GM19372 (cell line): Measurements from ENCODE around the gene NCR2.
"Not testable (repeated sequence)": the region's sequence is repeated elsewhere in the genome, so short reads cannot be mapped to it uniquely, and the experiment has no call there.

Experiments used
- ATAC-seq: cut with Tn5 transposase; IDR thresholded peaks from one replicate; pipeline ENCODE4 v1.9.1; 2021; ENCODE audit warnings: mild to moderate bottlenecking, low read depth, moderate library complexity; ENCODE audit not compliant: unreplicated experiment

NCR2 gene

GRCh38 chr6:41335296-41335695 lies at the start of gene NCR2:
Gene NCR2, plus strand, starts transcription at chr6:41335608. Its CDS starts 269 bp downstream, at chr6:41335877.
- no peak for ATAC-seq

- no peak for ATAC-seq
Measured at GRCh38 chr6:41286544-41287346, 48.7 kb upstream of the NCR2 start, which contains the start of gene TREM1. Gene TREM1, minus strand, starts transcription at chr6:41286682. Its CDS starts 27 bp downstream, at chr6:41286655.

GRCh38 chr6:41288030-41288753 lies 47.2 kb upstream of the NCR2 start:
- ATAC-seq: no peak

- no peak for ATAC-seq
Measured at GRCh38 chr6:41288754-41289129, 46.7 kb upstream of the NCR2 start.

GRCh38 chr6:41289815-41290214 lies 45.6 kb upstream of the NCR2 start:
- no peak for ATAC-seq

- ATAC-seq: no peak
Measured at GRCh38 chr6:41291717-41292116, 43.7 kb upstream of the NCR2 start.

- ATAC-seq: no peak
Measured at GRCh38 chr6:41294214-41294872, 41.1 kb upstream of the NCR2 start.

GRCh38 chr6:41297248-41297647 lies 38.2 kb upstream of the NCR2 start:
- ATAC-seq: not testable (repeated sequence)

GRCh38 chr6:41298785-41299502 lies 36.5 kb upstream of the NCR2 start:
- ATAC-seq: no peak

GRCh38 chr6:41302638-41303037 lies 32.8 kb upstream of the NCR2 start:
- ATAC-seq: no peak

- ATAC-seq: no peak
Measured at GRCh38 chr6:41306187-41306854, 29.1 kb upstream of the NCR2 start.

- no peak for ATAC-seq
Measured at GRCh38 chr6:41315203-41315602, 20.2 kb upstream of the NCR2 start.

- no peak for ATAC-seq
Measured at GRCh38 chr6:41315943-41316620, 19.3 kb upstream of the NCR2 start.

- no peak for ATAC-seq
Measured at GRCh38 chr6:41318261-41318653, 17.2 kb upstream of the NCR2 start.

GRCh38 chr6:41318654-41319565 lies 16.5 kb upstream of the NCR2 start:
- peak; percentile 83 for ATAC-seq

GRCh38 chr6:41321183-41321582 lies 14.2 kb upstream of the NCR2 start:
- no peak for ATAC-seq

GRCh38 chr6:41325446-41326066 lies 9.9 kb upstream of the NCR2 start:
- ATAC-seq: no peak

- no peak for ATAC-seq
Measured at GRCh38 chr6:41326092-41326491, 9.3 kb upstream of the NCR2 start.
